Thyroid gland (tissue), 4 donors: ENCODE measurements around the gene LIMS1.
"Not testable (repeated sequence)": the region's sequence is repeated elsewhere in the genome, so short reads cannot be mapped to it uniquely, and the experiment has no call there.

Source experiments
- POLR2A ChIP-seq, 2 donors: fragments of 450-650 bp; IDR thresholded peaks; one replicate each; pipeline ENCODE4 v1.6.1; 2017; ENCODE audit warnings: antibody characterized with exemption in 2 of 2, mild to moderate bottlenecking in 2 of 2, moderate library complexity in 1 of 2
- TF ChIP-seq, protein P1 (sequence below), 6 experiments: fragments of 200-600 bp in 3 of 6; fragments of 450-650 bp in 3 of 6; sonication (generic) in 3 of 6; IDR thresholded peaks; one replicate each; pipeline ENCODE4 v1.5.1; 2016 to 2019; ENCODE audit warnings: antibody characterized with exemption in 6 of 6, mild to moderate bottlenecking in 2 of 6, inconsistent platforms in 1 of 6, moderate library complexity in 1 of 6

GRCh38 chr2:108664979-108665378 lies 130.7 kb downstream of the LIMS1 start:
- TF ChIP-seq, protein P1, sequence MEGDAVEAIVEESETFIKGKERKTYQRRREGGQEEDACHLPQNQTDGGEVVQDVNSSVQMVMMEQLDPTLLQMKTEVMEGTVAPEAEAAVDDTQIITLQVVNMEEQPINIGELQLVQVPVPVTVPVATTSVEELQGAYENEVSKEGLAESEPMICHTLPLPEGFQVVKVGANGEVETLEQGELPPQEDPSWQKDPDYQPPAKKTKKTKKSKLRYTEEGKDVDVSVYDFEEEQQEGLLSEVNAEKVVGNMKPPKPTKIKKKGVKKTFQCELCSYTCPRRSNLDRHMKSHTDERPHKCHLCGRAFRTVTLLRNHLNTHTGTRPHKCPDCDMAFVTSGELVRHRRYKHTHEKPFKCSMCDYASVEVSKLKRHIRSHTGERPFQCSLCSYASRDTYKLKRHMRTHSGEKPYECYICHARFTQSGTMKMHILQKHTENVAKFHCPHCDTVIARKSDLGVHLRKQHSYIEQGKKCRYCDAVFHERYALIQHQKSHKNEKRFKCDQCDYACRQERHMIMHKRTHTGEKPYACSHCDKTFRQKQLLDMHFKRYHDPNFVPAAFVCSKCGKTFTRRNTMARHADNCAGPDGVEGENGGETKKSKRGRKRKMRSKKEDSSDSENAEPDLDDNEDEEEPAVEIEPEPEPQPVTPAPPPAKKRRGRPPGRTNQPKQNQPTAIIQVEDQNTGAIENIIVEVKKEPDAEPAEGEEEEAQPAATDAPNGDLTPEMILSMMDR (IDR thresholded peaks at IDR 0.05), result not testable (repeated sequence)
- TF ChIP-seq POLR2A (IDR thresholded peaks at IDR 0.05), result not testable (repeated sequence)
